ENCODE data around the gene ETFDH. TPM values are rescaled to one million over a fixed set of nuclear protein-coding genes. Genes with fewer than 3 reads are reported as not detected.

Gene ETFDH
- total and polyA plus RNA-seq, 8 donors: 20.7 to 35.8 (median 25.5) TPM

GRCh38 chr4:158636619-158637018 is 35.5 kb upstream of the ETFDH start:
- Histone ChIP-seq H3K9me3 (no peaks in the 10 kb centered on the region), H3K27ac (no peak overlapping the region), H3K36me3 (no peaks in the 10 kb centered on the region), H3K4me1 (no peaks in the 10 kb centered on the region), H3K4me3 (no peak overlapping the region), H3K27me3 (no peaks in the 10 kb centered on the region)
- DNase-seq (no peak), ATAC-seq (no peak)
- TF ChIP-seq CTCF (IDR thresholded peaks at IDR 0.05): no peak
- intact Hi-C loops (cut with DNase I): no loop called here

- intact Hi-C loops (cut with DNase I): no loop called here
- no peak overlapping the region for H3K27ac ChIP-seq
- DNase-seq: no peak
- H3K9me3 ChIP-seq: no peaks in the 10 kb centered on the region
- H3K4me1 ChIP-seq: no peaks in the 10 kb centered on the region
- no peaks in the 10 kb centered on the region for H3K27me3 ChIP-seq
- no peak for ATAC-seq
- no peak for TF ChIP-seq CTCF (IDR thresholded peaks at IDR 0.05)
- no peak overlapping the region for H3K4me3 ChIP-seq
- no peaks in the 10 kb centered on the region for H3K36me3 ChIP-seq
Measured at GRCh38 chr4:158644356-158644755, 27.7 kb upstream of the ETFDH start.

- no peaks in the 10 kb centered on the region for H3K36me3 ChIP-seq
- no peak for DNase-seq
- no peak overlapping the region for H3K4me3 ChIP-seq
- no peak for ATAC-seq
- H3K9me3 ChIP-seq: no peaks in the 10 kb centered on the region
- intact Hi-C loops (cut with DNase I): no loop called here
- no peaks in the 10 kb centered on the region for H3K4me1 ChIP-seq
- no peaks in the 10 kb centered on the region for H3K27me3 ChIP-seq
- no peak overlapping the region for H3K27ac ChIP-seq
- TF ChIP-seq CTCF (IDR thresholded peaks at IDR 0.05): no peak
Measured at GRCh38 chr4:158644760-158645159, 27.3 kb upstream of the ETFDH start.

- Histone ChIP-seq H3K27me3 (no peaks in the 10 kb centered on the region), H3K27ac (no peak overlapping the region), H3K4me1 (no peaks in the 10 kb centered on the region), H3K36me3 (no peaks in the 10 kb centered on the region), H3K4me3 (no peak overlapping the region), H3K9me3 (no peaks in the 10 kb centered on the region)
- ATAC-seq (no peak), DNase-seq (no peak)
- TF ChIP-seq CTCF (IDR thresholded peaks at IDR 0.05): no peak
- intact Hi-C loops (cut with DNase I): no loop called here
Measured at GRCh38 chr4:158649111-158649680, 22.9 kb upstream of the ETFDH start.

GRCh38 chr4:158652920-158653319 is 19.2 kb upstream of the ETFDH start:
- no peak for ATAC-seq
- H3K9me3 ChIP-seq: no peaks in the 10 kb centered on the region
- no peaks in the 10 kb centered on the region for H3K36me3 ChIP-seq
- no peaks in the 10 kb centered on the region for H3K27me3 ChIP-seq
- intact Hi-C loops (cut with DNase I): no loop called here
- DNase-seq: no peak
- TF ChIP-seq CTCF (IDR thresholded peaks at IDR 0.05): no peak
- no peaks in the 10 kb centered on the region for H3K4me1 ChIP-seq
- H3K27ac ChIP-seq: no peak overlapping the region
- H3K4me3 ChIP-seq: no peak overlapping the region

Measured in left lung (tissue), 10 donors.